ENCODE results near the gene KCNQ5. TPM values are rescaled to one million over a fixed set of nuclear protein-coding genes. Genes with fewer than 3 reads are reported as not detected.

Gene KCNQ5
- total RNA-seq, 2 donors from 2014 or later: 0.22 to 0.56 TPM

DNA sequence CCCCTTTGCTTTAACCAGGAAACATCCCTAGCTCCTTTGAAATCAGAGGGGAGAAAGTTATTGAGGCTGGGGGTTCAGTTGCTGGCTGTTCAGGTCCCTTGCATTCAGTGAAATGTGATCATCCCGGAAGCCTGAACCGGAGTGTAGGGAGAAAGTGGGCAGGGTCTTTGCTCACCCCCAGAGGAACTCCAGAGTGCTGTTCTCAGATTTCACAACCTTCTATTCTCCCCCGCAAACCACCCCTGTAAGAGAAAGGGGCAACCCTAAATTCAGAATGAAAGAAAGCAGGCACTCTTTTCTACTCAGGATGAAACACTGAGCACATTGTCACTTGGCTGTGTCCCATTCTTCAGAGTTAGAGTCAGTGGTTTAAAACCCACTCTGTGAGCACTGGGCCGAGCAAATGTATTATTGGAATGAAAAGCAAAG, 463.6 kb downstream of the KCNQ5 start:
- H3K9ac ChIP-seq (ENCODE audit: low read depth in 2 of 2, low read length in 2 of 2): no peak overlapping the region
- H3K4me3 ChIP-seq: no peak overlapping the region
- TF ChIP-seq, protein P1, sequence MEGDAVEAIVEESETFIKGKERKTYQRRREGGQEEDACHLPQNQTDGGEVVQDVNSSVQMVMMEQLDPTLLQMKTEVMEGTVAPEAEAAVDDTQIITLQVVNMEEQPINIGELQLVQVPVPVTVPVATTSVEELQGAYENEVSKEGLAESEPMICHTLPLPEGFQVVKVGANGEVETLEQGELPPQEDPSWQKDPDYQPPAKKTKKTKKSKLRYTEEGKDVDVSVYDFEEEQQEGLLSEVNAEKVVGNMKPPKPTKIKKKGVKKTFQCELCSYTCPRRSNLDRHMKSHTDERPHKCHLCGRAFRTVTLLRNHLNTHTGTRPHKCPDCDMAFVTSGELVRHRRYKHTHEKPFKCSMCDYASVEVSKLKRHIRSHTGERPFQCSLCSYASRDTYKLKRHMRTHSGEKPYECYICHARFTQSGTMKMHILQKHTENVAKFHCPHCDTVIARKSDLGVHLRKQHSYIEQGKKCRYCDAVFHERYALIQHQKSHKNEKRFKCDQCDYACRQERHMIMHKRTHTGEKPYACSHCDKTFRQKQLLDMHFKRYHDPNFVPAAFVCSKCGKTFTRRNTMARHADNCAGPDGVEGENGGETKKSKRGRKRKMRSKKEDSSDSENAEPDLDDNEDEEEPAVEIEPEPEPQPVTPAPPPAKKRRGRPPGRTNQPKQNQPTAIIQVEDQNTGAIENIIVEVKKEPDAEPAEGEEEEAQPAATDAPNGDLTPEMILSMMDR (IDR thresholded peaks at IDR 0.05): no peak
- H3K36me3 ChIP-seq: no peaks in the 10 kb centered on the region
- H3K4me1 ChIP-seq: no peaks in the 10 kb centered on the region
- no peaks in the 10 kb centered on the region for H3K27me3 ChIP-seq
- DNase-seq: no peak
- H3K9me3 ChIP-seq: no peaks in the 10 kb centered on the region
- intact Hi-C loops (cut with DNase I): no loop called here
- no peak overlapping the region for H3K27ac ChIP-seq

DNA sequence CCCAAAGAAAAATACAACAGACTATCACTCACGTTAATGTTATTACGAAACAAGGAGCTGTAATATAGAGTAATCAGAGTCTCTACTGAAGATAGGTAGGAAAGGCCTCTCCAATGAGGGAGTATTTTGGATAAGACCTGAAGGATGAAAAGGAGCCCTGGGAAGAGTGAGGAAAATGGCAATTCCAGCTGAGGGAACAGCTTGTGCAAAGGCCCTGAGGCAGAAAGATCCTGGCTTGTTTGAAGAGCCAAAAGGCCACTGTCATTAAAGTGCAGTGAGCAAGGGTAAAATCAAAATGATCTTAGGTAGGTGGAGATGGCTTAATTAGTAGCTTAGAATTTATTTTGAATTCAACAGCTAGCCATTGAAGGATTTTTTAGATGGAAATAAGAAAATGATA, 464.9 kb downstream of the KCNQ5 start:
- H3K4me1 ChIP-seq: no peaks in the 10 kb centered on the region
- no peaks in the 10 kb centered on the region for H3K27me3 ChIP-seq
- H3K36me3 ChIP-seq: no peaks in the 10 kb centered on the region
- no peak overlapping the region for H3K9ac ChIP-seq (ENCODE audit: low read depth in 2 of 2, low read length in 2 of 2)
- no peak overlapping the region for H3K27ac ChIP-seq
- intact Hi-C loops (cut with DNase I): no loop called here
- TF ChIP-seq, protein P1 (IDR thresholded peaks at IDR 0.05): no peak
- H3K4me3 ChIP-seq: no peak overlapping the region
- DNase-seq: no peak
- H3K9me3 ChIP-seq: no peaks in the 10 kb centered on the region

DNA sequence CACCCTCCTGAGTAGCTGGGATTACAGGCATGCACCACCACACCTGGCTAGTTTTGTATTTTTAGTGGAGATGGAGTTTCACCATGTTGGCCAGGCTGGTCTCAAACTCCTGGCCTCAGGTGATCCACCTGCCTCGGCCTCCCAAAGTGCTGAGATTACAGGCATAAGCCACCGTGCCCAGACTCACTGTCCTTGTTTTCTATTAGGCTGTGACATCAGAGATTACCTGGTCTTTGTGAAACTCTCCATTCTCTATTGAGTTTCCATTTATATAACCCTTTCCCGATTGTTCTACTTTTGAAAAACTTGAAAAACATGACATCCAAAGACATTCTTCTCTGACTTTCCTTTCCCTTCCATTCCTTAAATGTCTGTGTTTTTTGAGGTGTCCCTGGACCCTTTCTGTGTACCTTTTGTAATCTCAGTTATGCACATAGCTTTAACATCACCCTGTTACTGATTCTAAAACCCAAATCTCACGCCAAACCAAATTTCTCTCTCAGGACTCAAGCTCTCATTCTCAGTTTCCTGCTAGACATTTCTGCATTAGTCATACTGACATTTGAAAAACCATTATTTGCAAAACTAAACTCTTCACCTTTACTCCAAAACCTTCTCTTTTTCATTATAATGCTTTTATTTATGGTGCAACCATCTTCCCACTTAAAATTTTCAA, 466.4 kb downstream of the KCNQ5 start:
- Histone ChIP-seq H3K4me1 (no peaks in the 10 kb centered on the region), H3K9me3 (no peaks in the 10 kb centered on the region), H3K9ac (ENCODE audit: low read depth in 2 of 2, low read length in 2 of 2) (no peak overlapping the region), H3K27ac (no peak overlapping the region), H3K36me3 (no peaks in the 10 kb centered on the region), H3K27me3 (no peaks in the 10 kb centered on the region), H3K4me3 (no peak overlapping the region)
- intact Hi-C loops (cut with DNase I): no loop called here
- TF ChIP-seq, protein P1 (IDR thresholded peaks at IDR 0.05): no peak
- DNase-seq: no peak

DNA sequence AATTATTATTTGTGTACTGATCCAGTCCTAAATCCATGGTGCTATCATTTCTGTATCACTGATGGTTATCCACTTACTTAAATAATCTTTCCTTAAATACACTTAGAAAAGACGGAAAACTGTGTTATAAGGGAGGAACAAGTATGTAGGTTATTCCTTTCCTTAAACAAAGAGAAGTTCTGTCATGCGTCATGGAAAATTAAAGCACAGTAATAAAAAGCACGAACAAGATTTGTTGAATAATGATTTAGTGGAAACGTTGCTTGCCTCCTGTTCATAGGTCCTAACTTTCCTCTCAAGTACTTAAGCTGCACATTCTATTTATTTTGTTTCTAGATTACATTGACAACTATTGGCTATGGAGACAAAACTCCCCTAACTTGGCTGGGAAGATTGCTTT, 483.1 kb downstream of the KCNQ5 start:
- no peak for DNase-seq
- Histone ChIP-seq H3K9ac (ENCODE audit: low read depth in 2 of 2, low read length in 2 of 2) (no peak overlapping the region), H3K4me3 (no peak overlapping the region), H3K4me1 (no peaks in the 10 kb centered on the region), H3K36me3 (no peaks in the 10 kb centered on the region), H3K27me3 (no peaks in the 10 kb centered on the region), H3K27ac (no peak overlapping the region), H3K9me3 (no peaks in the 10 kb centered on the region)
- TF ChIP-seq, protein P1 (IDR thresholded peaks at IDR 0.05): no peak
- intact Hi-C loops (cut with DNase I): no loop called here

DNA sequence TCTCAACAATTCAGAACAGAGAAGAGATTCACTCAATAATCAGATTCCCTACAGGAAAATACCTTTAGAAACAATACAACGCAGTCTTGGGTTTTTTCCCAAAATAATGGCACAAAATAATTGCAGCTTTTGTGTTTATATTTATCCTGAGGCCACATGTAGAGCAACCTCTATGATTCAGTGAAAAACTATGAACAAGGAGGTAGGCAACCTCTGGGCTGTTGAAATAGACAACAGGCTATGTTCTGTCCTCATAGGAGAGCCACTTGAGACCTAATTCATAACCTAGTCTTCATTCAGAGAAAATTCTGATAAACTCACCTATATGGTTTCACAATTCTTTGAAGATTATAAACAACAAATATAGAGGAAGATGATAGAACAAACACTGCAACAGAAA, 485.2 kb downstream of the KCNQ5 start:
- intact Hi-C loops (cut with DNase I): no loop called here
- no peak for DNase-seq
- no peak overlapping the region for H3K9ac ChIP-seq (ENCODE audit: low read depth in 2 of 2, low read length in 2 of 2)
- no peak overlapping the region for H3K27ac ChIP-seq
- H3K9me3 ChIP-seq: no peaks in the 10 kb centered on the region
- no peak overlapping the region for H3K4me3 ChIP-seq
- H3K36me3 ChIP-seq: no peaks in the 10 kb centered on the region
- no peaks in the 10 kb centered on the region for H3K27me3 ChIP-seq
- no peaks in the 10 kb centered on the region for H3K4me1 ChIP-seq
- TF ChIP-seq, protein P1 (IDR thresholded peaks at IDR 0.05): no peak
